Measurements from ENCODE around the gene MZF1.

MZF1 gene

GRCh38 chr19:58538257-58539168 lies 34.6 kb downstream of the MZF1 start:
- peak; percentile 68 for DNase-seq

GRCh38 chr19:58536852-58537798 lies 36.0 kb downstream of the MZF1 start:
- no peak for DNase-seq

- no peak for DNase-seq
Observed at GRCh38 chr19:58535857-58536256, 37.3 kb downstream of the MZF1 start.

GRCh38 chr19:58531034-58531840 lies 41.9 kb downstream of the MZF1 start:
- no peak for DNase-seq

- no peak for DNase-seq
Observed at GRCh38 chr19:58529405-58529804, 43.7 kb downstream of the MZF1 start.

- DNase-seq = no peak
Observed at GRCh38 chr19:58522709-58523108, 50.4 kb downstream of the MZF1 start.

GRCh38 chr19:58521651-58522050 lies 51.5 kb downstream of the MZF1 start:
- DNase-seq = no peak

GRCh38 chr19:58520257-58520599 lies 52.9 kb downstream of the MZF1 start:
- no peak for DNase-seq

- DNase-seq = peak; percentile 96
Observed at GRCh38 chr19:58519355-58520256, 53.5 kb downstream of the MZF1 start, which contains the start of gene ZBTB45. TSS of gene ZBTB45 (minus strand) at chr19:58519810. CDS start at chr19:58517673, 2,137 bp downstream.

GRCh38 chr19:58519087-58519354 lies 54.1 kb downstream of the MZF1 start:
- peak; percentile 80 for DNase-seq

- DNase-seq = no peak
Observed at GRCh38 chr19:58518256-58519086, 54.7 kb downstream of the MZF1 start.

GRCh38 chr19:58516964-58517833 lies 55.9 kb downstream of the MZF1 start:
- DNase-seq = no peak

GRCh38 chr19:58516246-58516836 lies 56.8 kb downstream of the MZF1 start:
- no peak for DNase-seq

GRCh38 chr19:58515259-58515658 lies 57.9 kb downstream of the MZF1 start:
- DNase-seq = no peak

GRCh38 chr19:58514564-58515022 lies 58.5 kb downstream of the MZF1 start:
- no peak for DNase-seq

GRCh38 chr19:58513694-58514563 lies 59.2 kb downstream of the MZF1 start:
- DNase-seq = peak; percentile 93

- DNase-seq = no peak
Observed at GRCh38 chr19:58513213-58513693, 59.9 kb downstream of the MZF1 start.
